GM21447 (cell line): ENCODE data around the gene SPATA9.

Experiments
- ATAC-seq: cut with Tn5 transposase; IDR thresholded peaks from one replicate; pipeline ENCODE4 v1.9.1; 2021; ENCODE audit not compliant: unreplicated experiment

The SPATA9 gene, protein sequence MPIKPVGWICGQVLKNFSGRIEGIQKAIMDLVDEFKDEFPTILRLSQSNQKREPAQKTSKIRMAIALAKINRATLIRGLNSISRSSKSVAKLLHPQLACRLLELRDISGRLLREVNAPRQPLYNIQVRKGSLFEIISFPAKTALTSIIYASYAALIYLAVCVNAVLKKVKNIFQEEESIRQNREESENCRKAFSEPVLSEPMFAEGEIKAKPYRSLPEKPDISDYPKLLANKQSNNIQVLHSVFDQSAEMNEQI

DNA sequence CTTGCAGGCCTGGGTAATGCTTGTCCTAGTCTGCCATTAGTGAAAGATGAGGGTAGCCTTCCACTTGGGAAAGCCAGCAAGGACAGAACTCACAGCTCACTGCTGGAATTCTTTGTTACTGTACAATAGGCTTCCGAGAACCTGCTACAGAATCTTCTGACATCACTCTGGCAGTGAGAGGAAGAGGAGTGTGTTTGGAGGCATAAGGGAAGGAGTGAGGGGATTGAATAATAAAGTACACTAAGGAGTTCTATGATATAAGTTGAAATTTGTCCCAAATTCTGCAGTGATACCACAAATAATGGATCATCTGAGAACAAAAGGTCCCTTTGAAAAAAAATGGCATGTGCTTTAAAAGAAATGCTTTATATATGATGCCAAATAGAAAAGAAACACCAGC lies at the start of gene SPATA9:
Gene SPATA9, minus strand, starts transcription at position 101 of the 400 bp plus-strand sequence. CDS start 137 bp downstream, outside the sequence.
- no peak for ATAC-seq

DNA sequence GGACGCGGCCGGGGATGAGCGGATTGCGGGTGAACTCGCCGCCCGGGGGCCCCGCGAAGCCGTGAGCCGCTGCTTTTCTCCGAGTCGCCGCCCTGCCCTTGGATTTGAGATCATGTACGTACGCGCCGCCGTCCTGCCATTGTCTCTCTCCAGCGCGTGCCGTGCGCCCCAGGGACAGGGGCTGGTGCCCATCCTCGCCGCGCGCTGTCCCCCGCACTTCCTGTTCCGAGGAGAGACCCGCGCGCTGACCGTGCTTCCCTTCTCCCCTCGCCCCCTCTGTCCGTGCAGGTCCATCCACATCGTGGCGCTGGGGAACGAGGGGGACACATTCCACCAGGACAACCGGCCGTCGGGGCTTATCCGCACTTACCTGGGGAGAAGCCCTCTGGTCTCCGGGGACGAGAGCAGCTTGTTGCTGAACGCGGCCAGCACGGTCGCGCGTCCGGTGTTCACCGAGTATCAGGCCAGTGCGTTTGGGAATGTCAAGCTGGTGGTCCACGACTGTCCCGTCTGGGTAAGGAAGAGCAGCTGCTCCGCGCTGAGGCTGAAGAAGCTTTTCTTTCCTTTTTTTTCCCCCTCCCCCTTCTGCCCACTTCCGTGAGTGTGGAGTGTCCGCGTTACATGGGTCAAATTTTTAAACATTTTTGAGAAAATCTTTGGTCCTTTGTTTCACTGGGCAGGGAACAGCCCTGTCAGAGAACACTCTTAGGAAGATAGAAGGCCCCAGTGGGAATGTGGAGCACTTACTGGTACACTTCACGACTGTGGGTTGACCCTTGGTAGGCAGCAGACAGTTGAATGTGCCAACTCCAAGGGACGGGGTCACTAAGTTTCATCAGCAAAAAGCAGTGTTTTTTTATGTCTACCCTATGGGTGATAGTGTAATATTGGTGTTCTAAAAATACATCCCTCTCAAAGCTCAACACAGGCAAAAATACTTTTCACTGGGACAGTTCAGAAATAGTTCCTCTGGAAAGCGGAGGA lies 49.1 kb upstream of the SPATA9 start:
- ATAC-seq, result peak; percentile 28

DNA sequence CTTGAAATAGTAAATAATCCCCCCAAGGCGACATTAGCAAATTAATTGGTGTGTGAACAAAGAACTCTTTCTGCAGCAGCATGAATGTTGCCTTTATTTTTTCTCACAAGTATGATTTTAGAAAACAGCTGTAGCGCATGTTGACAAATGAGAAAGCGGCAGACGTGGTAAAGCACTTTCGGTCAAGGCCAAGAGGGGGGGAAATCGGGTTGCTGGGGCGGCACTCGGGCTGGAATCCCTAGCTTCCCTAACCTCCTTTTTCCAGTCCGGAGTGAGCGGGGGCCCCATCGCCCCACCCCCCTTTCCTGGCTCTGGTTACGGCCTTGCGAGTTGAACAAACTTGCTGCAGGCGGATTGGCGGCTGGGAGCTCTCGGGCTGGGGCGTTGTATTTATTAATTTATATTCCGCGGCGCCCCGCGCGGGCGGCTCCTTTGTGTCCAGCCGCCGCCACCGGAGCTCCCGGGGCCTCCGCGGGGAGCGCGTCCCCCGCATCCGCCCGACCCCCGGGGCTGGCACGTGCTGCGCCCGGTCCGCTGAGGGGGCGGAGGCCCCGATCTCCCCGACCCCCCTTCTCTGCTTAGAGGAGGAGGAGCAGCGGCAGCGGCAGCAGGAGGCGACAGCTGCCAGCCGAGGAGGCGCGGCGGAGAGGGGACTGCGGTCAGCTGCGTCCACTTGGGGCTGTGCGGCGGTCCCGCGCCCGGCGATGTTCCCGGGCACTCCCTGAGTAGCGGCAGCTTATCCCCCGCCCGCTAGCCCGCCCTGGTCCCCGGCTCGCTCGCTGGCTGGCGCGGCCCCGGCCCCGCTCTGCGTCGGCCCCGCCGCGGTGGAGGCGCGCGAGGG lies 48.2 kb upstream of the SPATA9 start, which contains the start of gene RHOBTB3:
Gene RHOBTB3, plus strand, starts transcription at position 607 of the 841 bp plus-strand sequence. CDS start 347 bp downstream, outside the sequence.
- peak; percentile 45 for ATAC-seq

DNA sequence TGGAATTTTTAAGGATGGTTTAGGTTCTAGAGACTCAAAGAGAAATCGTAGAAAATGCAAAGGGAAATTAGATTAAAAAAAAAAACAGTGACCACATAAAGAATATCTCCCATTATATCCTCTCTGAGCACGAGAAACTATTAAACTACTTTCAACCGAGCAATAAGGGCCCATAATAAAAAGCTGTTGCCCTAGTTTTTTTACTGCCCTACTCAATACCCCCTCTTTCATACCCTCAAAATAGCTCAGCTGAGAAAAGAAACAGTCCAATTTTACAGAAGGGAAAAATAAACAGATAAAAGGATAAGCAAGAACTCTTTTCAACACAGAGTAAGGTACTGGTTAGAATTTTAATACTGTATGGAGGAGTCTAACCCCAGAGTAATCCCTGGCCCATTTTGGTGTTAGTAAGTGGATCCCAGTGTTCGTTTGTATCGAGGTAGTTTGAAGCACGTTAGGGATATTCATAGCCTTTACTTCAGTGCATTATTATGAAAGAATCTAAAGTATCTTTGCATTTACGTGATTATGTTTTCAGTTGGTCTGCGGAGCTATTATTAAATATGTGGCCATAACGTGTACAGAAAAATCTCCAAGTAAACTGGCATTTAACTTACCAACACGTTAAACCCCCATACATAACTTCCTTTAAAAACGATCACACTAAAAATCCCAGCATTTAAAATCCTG lies 47.4 kb upstream of the SPATA9 start:
- no peak for ATAC-seq

DNA sequence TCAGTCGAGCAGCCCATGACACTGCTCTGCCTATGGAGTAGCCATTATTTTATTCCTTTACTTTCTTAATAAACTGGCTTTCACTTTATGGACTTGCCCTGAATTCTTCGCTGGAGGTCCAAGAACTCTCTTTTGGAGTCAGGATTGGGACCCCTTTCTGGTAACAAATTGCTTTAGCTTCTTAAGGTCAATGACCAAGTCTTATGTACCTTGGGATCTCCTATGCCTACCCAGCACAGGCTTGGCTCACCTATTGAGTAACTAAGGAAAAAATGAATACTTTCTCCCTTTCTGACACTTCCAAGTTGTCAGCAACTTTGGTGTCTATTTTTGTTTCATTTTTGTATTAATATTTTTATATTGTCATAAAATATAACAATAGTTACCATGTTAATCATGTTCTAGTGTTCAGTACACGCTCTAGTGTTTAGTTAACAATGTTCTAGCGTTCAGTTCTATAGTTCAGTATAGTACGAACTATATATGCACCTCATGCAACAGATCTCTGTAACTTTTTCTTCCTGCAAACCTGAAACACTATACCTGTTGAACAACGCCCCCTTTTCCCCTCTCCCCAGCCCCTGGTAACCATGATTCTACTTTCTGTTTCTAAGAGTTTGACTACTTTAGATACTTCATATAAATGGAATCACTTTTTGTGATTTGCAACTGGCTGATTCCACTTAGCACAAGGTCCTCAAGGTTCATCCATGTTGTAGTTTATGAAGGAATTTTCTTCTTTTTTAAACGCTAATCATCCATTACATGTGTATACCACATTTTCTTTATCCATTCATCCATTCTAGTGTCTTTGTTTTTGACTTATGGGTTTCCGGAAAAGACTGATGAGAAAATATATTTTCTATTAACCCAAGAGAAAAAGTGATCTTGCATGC lies 46.6 kb upstream of the SPATA9 start:
- ATAC-seq, result no peak

DNA sequence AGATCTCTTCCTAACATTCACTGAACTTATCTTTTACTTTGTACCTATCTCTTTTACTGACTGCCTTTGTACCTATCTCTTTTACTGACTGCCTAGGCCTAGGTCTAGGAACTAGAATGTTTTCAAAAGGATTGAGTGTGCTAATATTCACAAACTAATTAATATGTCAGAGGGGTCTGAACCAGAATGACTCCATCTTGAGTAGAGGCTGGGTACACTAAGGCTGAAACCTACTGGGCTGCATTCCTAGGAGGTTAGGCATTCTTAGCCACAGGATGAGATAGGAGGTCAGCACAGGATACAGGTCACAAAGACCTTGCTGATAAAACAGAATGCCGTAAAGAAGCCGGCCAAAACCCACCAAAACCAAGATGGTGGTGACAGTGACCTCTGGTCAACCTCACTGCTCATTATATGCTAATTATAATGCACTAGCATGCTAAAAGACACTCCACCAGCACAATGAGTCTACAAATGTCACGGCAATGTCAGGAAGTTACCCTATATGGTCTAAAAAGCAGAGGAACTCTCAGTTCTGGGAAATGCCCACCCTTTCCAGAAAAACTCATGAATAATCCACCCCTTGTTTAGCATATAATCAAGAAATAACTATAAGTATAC lies 45.8 kb upstream of the SPATA9 start:
- ATAC-seq, result no peak

DNA sequence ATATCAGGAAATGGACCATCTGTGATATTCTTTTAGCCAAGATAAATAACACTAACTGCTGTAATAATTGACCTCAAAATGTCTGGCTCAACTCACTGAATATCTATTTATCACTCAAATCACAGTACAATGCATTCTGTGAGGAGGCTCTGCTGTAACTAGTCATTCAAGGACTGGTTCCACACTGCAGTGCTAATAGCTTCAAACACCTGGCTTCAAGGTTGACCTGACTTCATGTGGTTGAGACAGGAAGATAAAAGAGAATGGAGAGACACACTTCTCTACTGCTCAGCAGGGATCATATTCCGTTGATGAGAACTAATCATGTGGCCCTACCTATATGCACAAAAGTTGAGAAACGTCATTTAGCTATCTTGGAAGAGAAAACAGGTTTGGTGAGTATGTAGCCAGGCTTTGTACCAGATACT lies 45.0 kb upstream of the SPATA9 start:
- ATAC-seq, result peak; percentile 33

DNA sequence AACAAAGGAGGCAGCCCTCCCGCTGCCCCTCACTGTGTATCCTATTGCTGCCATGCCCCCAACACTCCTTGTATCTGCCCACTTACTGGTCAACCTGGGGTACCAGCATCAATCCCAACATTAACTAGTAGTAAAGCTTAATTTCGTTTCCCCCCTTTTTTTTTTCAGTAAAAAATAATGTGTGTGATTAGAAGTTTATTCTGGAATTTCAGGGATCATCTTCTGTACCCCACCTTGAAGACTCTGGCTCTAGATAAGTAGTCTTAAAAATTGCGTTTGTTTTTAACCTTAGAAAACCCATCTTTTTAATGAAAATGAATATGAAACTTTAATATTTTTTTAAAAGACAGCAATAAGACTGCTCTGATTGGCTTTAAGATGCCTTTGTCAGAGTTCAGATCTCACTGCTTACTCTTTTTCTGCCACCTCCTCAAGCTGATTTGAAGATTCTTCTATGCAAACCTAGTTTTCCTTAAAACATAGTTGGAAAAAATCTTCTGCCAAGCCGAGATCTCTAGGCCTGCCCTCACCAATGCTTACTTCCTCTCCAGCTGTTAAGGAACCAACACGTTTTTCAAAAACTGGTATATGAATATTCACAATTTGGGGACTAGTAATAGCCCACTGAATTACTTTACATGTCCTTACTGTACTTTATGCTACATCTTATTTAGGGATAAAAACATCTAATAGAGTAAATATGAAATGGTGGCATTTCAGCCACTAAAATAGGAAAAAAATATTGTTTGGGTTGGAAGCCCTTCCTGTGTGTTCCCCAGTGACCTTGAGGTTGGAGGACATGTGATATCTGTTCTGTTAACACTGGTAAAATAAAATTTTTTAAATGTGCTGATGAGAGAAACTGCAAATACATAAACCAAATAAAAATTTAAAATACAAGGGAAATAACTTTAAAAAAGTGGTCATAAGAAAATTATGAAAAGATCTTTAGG lies 44.3 kb upstream of the SPATA9 start:
- no peak for ATAC-seq

DNA sequence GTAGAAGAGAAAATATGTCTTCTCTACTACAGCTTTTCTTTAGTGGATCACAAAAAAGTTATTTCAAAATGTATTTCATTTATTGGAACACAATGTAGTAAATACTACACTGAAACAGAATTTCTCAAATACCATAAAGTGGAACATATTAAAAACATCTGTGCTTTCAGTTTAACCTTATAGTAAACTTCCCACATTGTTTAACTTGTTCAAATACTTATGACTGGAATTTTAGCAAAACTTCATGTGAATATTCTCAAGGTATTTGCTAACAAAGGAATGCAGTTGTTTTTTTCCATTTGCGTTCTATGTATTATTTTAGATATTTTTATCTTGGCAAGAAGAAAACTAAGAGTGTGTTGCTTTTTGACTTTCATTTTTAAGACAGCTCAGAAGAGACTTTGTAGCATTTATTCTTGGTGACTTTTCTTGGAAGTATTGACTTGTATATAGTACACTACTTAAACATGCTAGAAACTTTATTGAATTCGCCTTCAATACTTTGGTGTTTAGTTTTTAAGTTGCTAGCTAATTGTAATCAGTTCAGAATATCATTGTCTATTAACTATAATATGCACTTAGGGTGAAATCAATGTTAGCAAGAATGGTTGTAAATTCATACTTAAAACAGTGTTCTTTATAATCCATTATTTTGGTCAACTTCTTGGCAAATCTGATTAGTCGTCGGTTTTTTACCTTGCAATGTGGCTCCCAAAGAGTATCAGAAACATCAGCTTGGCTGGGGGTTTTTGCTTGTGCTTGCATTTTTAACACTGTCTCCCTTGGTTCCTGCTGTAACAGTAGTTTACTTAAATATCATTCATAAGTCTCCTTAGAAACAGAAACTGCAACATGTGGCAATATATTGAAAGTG lies 43.4 kb upstream of the SPATA9 start:
- ATAC-seq, result no peak

DNA sequence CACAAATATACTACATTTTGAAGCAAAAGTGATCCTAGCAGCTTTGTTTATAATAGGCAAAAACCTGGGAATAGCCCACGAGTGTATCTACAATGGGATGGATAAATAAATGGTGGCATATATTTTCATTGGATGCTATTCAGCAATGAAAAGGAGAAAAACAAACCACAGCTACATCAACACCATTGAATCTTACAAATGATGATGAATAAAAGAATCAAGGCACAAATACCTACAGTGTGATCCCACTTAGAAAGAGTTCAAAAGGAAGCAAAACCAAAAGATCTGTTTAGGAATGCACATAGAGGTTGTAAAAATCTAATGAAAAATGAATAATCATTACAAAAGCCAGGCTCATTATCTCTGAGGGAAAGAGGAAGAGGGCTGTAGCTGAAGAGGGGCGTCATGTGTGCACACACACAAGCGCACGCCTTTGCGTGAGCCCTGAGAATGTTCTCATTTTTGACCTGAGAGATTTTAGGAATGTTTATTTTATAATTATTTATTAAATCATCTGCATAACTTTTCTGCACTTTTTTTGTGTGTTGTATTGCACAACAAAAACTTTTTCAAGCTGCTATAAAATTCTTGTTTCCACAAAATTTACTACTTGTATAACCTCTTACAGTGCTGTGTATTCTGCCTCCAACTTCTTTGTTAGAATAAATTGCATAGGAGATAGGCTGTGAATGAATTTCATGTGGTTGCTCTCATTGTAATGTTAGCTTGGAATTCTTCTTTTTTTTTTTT lies 42.5 kb upstream of the SPATA9 start:
- ATAC-seq, result no peak

DNA sequence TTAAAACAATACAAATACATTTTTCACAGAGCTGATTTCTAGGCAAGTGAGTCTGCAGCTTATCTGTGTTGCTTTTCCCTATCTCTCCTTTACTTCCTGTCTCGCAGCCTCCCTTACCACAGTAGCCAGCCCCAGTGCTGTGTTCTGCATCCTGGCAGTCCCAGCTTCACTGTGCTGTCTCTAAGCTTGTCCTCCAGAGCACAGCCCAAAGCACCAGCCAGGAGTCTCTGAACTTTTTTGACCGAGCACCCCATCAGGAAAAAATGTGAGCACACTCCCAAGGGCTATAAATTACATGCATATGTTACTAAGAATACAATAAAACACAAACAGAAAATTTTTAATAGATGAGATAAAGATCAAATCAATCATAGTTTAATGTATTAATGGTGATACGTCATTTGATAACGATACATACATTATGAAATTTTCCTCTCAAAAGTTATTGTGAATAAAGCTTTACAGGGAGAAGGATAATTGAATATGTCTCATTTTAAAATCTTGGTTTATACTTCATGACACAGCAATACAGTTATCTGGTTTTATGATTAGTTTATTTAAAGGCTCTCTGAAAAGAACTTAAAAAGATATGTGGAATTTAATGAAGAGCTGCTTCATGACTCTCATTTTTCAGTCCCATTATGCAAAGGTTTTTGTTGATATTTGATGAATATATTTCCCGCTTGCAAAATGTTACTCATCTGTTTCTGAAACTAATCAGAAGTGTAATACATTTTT lies 41.0 kb upstream of the SPATA9 start:
- ATAC-seq, result no peak

DNA sequence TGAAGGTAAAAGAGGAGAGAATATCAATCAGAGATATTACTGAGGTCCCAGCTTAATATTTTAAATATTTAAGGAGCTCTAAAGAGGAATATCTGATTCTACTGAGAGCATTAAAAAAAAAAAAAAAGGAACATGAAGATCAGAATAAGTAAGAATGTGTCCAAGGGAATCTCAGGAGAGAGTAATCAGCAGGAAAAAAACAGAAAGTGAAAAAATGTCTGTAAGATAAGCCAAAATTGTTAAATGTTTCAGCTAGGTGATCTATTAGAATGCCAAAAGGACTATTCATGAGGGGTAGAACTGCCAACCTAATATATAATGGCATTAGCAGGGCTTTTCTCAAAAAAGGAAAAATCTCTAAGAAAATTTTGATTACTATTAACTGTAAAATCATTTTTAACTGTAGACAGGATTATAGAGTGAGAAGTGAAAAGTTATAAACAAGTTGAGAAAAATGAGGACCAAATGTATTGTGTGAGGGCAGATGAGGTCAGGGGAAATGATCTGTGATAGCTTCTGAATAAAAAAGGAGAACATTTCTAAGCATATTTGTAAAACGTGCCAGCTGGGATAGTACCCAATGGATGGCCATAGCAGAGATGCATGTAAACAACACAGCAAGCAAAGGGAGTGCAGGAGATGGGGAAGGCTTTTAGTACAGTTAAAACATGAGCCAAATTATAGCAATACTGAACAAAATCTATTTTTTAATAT lies 38.9 kb upstream of the SPATA9 start:
- no peak for ATAC-seq

DNA sequence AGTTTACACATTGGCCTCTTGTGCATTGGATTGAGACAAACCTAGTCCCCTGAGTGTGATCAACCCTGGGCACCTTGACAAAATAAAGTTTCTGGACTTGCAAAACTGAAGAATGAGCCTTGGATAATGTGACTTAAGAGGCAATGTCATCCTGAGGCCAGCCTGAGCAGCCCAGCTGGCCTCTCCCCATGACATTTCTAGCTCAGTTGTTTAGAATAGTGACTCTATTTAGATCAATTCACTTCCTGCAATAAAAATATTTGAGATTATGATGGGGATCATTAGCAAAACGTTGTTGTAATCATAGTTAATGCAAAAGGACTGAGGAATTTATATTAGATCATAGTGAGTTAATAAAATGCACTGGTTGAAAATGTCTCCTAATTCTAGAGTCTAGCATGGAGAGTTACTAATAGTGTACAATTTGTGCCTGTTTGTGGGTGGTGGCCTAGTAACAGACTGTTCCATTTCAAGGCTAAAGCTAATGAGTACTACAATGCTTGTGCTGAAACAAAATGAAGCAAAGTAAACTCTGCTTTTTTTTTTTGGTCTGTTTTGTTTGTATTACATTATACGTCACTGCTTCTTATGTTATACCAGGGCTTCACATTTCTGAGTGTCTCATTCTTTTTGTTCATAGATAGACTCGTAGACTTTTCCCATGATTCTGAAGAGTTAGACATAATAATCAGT lies 37.4 kb upstream of the SPATA9 start:
- no peak for ATAC-seq

DNA sequence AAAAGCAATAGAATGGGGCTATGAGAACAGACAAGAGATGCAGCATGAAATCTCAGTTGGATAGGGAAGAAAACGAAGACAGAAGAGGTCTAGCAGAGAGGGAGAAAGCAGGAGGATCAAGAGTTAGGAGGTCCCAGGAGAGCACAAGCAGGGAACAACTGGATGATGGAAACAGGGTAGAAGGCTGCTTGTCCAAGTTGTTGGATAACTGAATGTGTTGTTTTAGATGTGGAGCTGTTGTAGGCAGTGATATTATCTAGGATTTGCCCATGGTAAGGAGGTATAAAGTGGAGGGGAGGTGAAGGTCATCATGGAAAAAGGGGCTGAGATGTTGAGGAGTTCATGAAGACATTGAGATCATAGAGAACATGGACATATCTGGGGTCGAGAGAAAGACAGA lies 35.9 kb upstream of the SPATA9 start:
- ATAC-seq, result peak; percentile 2
